ENCODE data around the gene SWI5.

GRCh38 chr9:128316421-128316820, 40.3 kb downstream of the SWI5 start:
- TF ChIP-seq EZH2 (IDR thresholded peaks at IDR 0.05; ENCODE audit: borderline replicate concordance, low read length) (no peak), CTCF (IDR thresholded peaks at IDR 0.05; ENCODE audit: low read length) (no peak)
